WTC11 (cell line): ENCODE measurements around the gene MAPK8IP2. TPM values are rescaled to one million over a fixed set of nuclear protein-coding genes. Genes with fewer than 3 reads are reported as not detected.

Experiments used
- AFF4 ChIP-seq: sonication (generic); formaldehyde crosslinking; IDR thresholded peaks from 2 replicates; pipeline ENCODE4 v1.8.1; 2023; ENCODE audit warnings: mild to moderate bottlenecking, missing genetic modification reagents, borderline replicate concordance
- ATF1 ChIP-seq: sonication (generic); formaldehyde crosslinking; IDR thresholded peaks from 2 replicates; pipeline ENCODE4 v1.8.1; 2023; ENCODE audit warnings: mild to moderate bottlenecking, moderate library complexity, missing genetic modification reagents
- CREM ChIP-seq: sonication (generic); formaldehyde crosslinking; IDR thresholded peaks from 2 replicates; pipeline ENCODE4 v1.8.1; 2022; ENCODE audit warnings: mild to moderate bottlenecking, missing genetic modification reagents, moderate library complexity
- ERG ChIP-seq: fragments of 250-450 bp; sonication (Bioruptor Pico); IDR thresholded peaks from 2 replicates; pipeline ENCODE4 v1.8.0; 2021; ENCODE audit warnings: mild to moderate bottlenecking
- ESRRA ChIP-seq: sonication (generic); formaldehyde crosslinking; IDR thresholded peaks from 2 replicates; pipeline ENCODE4 v1.8.1; 2022; ENCODE audit warnings: mild to moderate bottlenecking, missing genetic modification reagents, borderline replicate concordance
- HMGA2 ChIP-seq: fragments of 250-450 bp; sonication (Bioruptor Pico); IDR thresholded peaks from 2 replicates; pipeline ENCODE4 v1.4.0; 2021; ENCODE audit warnings: mild to moderate bottlenecking, moderate library complexity
- KAT7 ChIP-seq: sonication (generic); formaldehyde crosslinking; IDR thresholded peaks from 2 replicates; pipeline ENCODE4 v1.8.1; 2023; ENCODE audit warnings: missing genetic modification reagents, mild to moderate bottlenecking, borderline replicate concordance
- SMAD4 ChIP-seq: sonication (generic); formaldehyde crosslinking; IDR thresholded peaks from 2 replicates; pipeline ENCODE4 v1.8.0; 2022; ENCODE audit warnings: mild to moderate bottlenecking, missing genetic modification reagents
- TCF7 ChIP-seq: sonication (generic); formaldehyde crosslinking; IDR thresholded peaks from 2 replicates; pipeline ENCODE4 v1.8.0; 2022; ENCODE audit warnings: mild to moderate bottlenecking, low read depth, missing genetic modification reagents, moderate library complexity
- TEAD1 ChIP-seq: sonication (generic); formaldehyde crosslinking; IDR thresholded peaks from 2 replicates; pipeline ENCODE4 v1.8.0; 2022; ENCODE audit warnings: mild to moderate bottlenecking, missing genetic modification reagents
- TEAD4 ChIP-seq: sonication (generic); formaldehyde crosslinking; IDR thresholded peaks from 2 replicates; pipeline ENCODE4 v1.8.0; 2022; ENCODE audit warnings: mild to moderate bottlenecking, missing genetic modification reagents
- ZBTB21 ChIP-seq: sonication (generic); formaldehyde crosslinking; IDR thresholded peaks from 2 replicates; pipeline ENCODE4 v1.8.1; 2023; ENCODE audit warnings: mild to moderate bottlenecking, missing genetic modification reagents, borderline replicate concordance
- total RNA-seq: library from RNA; stranded (reverse); gene quantifications from 3 replicates; pipeline ENCODE4 v1.2.3, GENCODE V29; 2021
- TF ChIP-seq, protein P1 (sequence below): fragments of 250-450 bp; sonication (Bioruptor Pico); IDR thresholded peaks from 2 replicates; pipeline ENCODE4 v1.9.0; 2021; ENCODE audit warnings: mild to moderate bottlenecking
- TF ChIP-seq, protein P2 (sequence below): fragments of 250-450 bp; sonication (Bioruptor Pico); IDR thresholded peaks from 2 replicates; pipeline ENCODE4 v1.9.0; 2021; ENCODE audit warnings: mild to moderate bottlenecking
- TF ChIP-seq, protein P3 (sequence below): sonication (generic); formaldehyde crosslinking; IDR thresholded peaks from 2 replicates; pipeline ENCODE4 v1.8.0; 2023; ENCODE audit warnings: mild to moderate bottlenecking, missing genetic modification reagents
- TF ChIP-seq, protein P4 (sequence below): sonication (generic); formaldehyde crosslinking; IDR thresholded peaks from 2 replicates; pipeline ENCODE4 v1.8.1; 2023; ENCODE audit warnings: mild to moderate bottlenecking, missing genetic modification reagents
- TF ChIP-seq, protein P5 (sequence below): sonication (generic); formaldehyde crosslinking; IDR thresholded peaks from 2 replicates; pipeline ENCODE4 v1.8.1; 2022; ENCODE audit warnings: mild to moderate bottlenecking, moderate library complexity, missing genetic modification reagents
- TF ChIP-seq, protein P6 (sequence below): fragments of 250-450 bp; sonication (Bioruptor Pico); IDR thresholded peaks from 2 replicates; pipeline ENCODE4 v2.1.2; 2022; ENCODE audit warnings: mild to moderate bottlenecking, moderate library complexity

MAPK8IP2 gene
- total RNA-seq, 1 experiment from 2014 or later, result 4.9 TPM

DNA sequence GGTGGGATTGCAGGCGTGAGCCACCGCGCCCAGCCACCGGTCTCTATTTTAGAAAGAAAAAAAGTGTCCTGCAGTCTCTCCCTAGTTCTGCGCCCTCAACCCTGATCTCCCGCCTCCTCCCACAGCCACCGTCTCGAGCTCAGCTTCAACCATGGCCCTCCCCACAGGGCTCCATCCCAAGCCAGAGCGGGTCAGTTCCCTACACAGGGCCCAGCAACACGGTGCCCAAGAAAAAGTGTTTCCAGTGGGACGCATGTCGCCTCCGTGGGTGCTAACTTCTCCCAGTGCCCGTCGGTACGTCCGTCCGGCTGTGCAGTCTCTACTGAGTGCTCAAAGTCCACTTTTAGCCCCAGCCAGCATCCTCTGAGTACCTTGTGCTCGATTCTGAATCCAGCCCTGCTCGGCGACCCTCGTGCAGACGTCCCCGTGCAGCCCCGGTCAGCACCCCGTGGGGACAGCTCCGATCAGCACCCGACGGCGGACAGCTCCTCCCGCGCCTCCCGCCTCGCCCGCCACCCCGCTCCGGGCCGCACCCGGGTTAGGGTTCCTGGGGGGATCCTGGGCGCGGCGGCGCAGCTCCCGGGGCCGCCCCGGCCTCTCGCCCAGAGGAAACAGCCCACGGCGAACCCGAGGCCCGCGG is 657 bp upstream of the MAPK8IP2 start (continued):
- TF ChIP-seq AFF4 (CRISPR knock-in tag) (no peak), CREM (peak; percentile 86; the same call in 1 of the 2 replicates), KAT7 (CRISPR knock-in tag) (peak; percentile 100), TCF7 (peak; percentile 99), TEAD4 (CRISPR knock-in tag) (peak; percentile 99), ERG (CRISPR knock-in tag) (peak; percentile 78; the same call in 1 of the 2 replicates), ZBTB21 (CRISPR knock-in tag) (peak; percentile 94), SMAD4 (CRISPR knock-in tag) (peak; percentile 98), HMGA2 (CRISPR knock-in tag) (no peak), TEAD1 (peak; percentile 98), ATF1 (CRISPR knock-in tag) (peak; percentile 88; the same call in 1 of the 2 replicates), ESRRA (peak; percentile 99)
- TF ChIP-seq, protein P1, sequence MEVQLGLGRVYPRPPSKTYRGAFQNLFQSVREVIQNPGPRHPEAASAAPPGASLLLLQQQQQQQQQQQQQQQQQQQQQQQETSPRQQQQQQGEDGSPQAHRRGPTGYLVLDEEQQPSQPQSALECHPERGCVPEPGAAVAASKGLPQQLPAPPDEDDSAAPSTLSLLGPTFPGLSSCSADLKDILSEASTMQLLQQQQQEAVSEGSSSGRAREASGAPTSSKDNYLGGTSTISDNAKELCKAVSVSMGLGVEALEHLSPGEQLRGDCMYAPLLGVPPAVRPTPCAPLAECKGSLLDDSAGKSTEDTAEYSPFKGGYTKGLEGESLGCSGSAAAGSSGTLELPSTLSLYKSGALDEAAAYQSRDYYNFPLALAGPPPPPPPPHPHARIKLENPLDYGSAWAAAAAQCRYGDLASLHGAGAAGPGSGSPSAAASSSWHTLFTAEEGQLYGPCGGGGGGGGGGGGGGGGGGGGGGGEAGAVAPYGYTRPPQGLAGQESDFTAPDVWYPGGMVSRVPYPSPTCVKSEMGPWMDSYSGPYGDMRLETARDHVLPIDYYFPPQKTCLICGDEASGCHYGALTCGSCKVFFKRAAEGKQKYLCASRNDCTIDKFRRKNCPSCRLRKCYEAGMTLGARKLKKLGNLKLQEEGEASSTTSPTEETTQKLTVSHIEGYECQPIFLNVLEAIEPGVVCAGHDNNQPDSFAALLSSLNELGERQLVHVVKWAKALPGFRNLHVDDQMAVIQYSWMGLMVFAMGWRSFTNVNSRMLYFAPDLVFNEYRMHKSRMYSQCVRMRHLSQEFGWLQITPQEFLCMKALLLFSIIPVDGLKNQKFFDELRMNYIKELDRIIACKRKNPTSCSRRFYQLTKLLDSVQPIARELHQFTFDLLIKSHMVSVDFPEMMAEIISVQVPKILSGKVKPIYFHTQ (CRISPR knock-in tag), result no peak
- TF ChIP-seq, protein P2, sequence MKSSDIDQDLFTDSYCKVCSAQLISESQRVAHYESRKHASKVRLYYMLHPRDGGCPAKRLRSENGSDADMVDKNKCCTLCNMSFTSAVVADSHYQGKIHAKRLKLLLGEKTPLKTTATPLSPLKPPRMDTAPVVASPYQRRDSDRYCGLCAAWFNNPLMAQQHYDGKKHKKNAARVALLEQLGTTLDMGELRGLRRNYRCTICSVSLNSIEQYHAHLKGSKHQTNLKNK, result no peak
- TF ChIP-seq, protein P3, sequence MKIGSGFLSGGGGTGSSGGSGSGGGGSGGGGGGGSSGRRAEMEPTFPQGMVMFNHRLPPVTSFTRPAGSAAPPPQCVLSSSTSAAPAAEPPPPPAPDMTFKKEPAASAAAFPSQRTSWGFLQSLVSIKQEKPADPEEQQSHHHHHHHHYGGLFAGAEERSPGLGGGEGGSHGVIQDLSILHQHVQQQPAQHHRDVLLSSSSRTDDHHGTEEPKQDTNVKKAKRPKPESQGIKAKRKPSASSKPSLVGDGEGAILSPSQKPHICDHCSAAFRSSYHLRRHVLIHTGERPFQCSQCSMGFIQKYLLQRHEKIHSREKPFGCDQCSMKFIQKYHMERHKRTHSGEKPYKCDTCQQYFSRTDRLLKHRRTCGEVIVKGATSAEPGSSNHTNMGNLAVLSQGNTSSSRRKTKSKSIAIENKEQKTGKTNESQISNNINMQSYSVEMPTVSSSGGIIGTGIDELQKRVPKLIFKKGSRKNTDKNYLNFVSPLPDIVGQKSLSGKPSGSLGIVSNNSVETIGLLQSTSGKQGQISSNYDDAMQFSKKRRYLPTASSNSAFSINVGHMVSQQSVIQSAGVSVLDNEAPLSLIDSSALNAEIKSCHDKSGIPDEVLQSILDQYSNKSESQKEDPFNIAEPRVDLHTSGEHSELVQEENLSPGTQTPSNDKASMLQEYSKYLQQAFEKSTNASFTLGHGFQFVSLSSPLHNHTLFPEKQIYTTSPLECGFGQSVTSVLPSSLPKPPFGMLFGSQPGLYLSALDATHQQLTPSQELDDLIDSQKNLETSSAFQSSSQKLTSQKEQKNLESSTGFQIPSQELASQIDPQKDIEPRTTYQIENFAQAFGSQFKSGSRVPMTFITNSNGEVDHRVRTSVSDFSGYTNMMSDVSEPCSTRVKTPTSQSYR, result peak; percentile 96
- TF ChIP-seq, protein P4, sequence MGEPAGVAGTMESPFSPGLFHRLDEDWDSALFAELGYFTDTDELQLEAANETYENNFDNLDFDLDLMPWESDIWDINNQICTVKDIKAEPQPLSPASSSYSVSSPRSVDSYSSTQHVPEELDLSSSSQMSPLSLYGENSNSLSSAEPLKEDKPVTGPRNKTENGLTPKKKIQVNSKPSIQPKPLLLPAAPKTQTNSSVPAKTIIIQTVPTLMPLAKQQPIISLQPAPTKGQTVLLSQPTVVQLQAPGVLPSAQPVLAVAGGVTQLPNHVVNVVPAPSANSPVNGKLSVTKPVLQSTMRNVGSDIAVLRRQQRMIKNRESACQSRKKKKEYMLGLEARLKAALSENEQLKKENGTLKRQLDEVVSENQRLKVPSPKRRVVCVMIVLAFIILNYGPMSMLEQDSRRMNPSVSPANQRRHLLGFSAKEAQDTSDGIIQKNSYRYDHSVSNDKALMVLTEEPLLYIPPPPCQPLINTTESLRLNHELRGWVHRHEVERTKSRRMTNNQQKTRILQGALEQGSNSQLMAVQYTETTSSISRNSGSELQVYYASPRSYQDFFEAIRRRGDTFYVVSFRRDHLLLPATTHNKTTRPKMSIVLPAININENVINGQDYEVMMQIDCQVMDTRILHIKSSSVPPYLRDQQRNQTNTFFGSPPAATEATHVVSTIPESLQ (CRISPR knock-in tag), result peak; percentile 86
- TF ChIP-seq, protein P5, sequence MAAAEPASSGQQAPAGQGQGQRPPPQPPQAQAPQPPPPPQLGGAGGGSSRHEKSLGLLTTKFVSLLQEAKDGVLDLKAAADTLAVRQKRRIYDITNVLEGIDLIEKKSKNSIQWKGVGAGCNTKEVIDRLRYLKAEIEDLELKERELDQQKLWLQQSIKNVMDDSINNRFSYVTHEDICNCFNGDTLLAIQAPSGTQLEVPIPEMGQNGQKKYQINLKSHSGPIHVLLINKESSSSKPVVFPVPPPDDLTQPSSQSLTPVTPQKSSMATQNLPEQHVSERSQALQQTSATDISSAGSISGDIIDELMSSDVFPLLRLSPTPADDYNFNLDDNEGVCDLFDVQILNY (CRISPR knock-in tag), result peak; percentile 95
- TF ChIP-seq, protein P6, sequence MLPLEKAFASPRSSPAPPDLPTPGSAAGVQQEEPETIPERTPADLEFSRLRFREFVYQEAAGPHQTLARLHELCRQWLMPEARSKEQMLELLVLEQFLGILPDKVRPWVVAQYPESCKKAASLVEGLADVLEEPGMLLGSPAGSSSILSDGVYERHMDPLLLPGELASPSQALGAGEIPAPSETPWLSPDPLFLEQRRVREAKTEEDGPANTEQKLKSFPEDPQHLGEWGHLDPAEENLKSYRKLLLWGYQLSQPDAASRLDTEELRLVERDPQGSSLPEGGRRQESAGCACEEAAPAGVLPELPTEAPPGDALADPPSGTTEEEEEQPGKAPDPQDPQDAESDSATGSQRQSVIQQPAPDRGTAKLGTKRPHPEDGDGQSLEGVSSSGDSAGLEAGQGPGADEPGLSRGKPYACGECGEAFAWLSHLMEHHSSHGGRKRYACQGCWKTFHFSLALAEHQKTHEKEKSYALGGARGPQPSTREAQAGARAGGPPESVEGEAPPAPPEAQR (CRISPR knock-in tag), result peak; percentile 55; the same call in 1 of the 2 replicates
